ENCODE data around the gene CEBPE. TPM values are rescaled to one million over a fixed set of nuclear protein-coding genes. Genes with fewer than 3 reads are reported as not detected.
A peak's percentile ranks its signal among the peaks of the same experiment; 100 is the strongest.

CEBPE gene
- total RNA-seq, 2 donors from 2014 or later: not detected

DNA sequence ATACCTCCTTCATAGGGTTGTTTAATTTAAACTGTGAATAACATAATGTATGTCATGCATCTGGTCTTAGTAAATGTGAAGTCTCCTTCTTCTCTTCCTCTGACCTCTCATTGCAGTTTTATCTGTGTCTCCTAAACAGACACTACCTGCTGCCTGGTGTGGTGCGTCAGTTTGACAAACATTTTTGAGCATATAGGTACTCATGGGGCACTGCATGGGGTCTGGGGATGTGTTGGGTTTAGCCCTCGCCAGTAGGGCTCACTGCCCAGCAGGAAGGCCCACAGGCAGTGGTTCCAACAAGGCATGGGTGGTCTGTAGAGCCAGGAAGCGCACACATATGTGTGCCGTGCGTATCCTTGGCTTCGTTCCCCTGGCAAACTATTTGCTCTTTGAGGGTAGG lies 3.0 kb upstream of the CEBPE start:
- Histone ChIP-seq H3K4me3 (no peak overlapping the region), H3K36me3 (no peaks in the 10 kb centered on the region), H3K4me1 (no peaks in the 10 kb centered on the region), H3K9me3 (no peaks in the 10 kb centered on the region), H3K27me3 (no peaks in the 10 kb centered on the region), H3K27ac (no peak overlapping the region), H3K9ac (ENCODE audit: low read depth in 2 of 2, low read length in 2 of 2) (no peak overlapping the region)
- TF ChIP-seq, protein P1, sequence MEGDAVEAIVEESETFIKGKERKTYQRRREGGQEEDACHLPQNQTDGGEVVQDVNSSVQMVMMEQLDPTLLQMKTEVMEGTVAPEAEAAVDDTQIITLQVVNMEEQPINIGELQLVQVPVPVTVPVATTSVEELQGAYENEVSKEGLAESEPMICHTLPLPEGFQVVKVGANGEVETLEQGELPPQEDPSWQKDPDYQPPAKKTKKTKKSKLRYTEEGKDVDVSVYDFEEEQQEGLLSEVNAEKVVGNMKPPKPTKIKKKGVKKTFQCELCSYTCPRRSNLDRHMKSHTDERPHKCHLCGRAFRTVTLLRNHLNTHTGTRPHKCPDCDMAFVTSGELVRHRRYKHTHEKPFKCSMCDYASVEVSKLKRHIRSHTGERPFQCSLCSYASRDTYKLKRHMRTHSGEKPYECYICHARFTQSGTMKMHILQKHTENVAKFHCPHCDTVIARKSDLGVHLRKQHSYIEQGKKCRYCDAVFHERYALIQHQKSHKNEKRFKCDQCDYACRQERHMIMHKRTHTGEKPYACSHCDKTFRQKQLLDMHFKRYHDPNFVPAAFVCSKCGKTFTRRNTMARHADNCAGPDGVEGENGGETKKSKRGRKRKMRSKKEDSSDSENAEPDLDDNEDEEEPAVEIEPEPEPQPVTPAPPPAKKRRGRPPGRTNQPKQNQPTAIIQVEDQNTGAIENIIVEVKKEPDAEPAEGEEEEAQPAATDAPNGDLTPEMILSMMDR (IDR thresholded peaks at IDR 0.05): no peak
- intact Hi-C loops (cut with DNase I): loop anchor here (10.0 kb wide), 1 partner anchor 173 kb away; no protein-coding TSS in a partner anchor
- DNase-seq: no peak

DNA sequence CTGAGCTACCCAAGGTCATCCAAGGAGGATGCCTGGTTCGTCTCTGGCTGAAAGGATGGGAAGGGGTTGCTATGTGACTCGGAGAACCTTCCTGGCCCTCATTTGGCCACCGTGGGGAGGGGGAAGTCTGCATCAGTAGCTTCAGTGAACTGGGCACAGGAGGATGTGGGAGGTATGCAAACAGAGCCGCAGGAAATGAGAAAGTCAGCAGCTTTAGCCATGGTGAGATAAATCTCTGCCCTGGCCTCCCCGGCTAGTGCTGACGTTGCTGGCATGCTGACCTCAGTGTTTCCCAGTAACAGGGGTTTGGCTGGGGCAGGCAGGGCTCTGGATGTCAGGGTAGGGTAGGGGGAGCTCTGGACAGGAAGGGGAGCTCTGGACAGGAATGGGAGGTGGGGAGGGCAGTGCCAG lies 2.3 kb upstream of the CEBPE start:
- Histone ChIP-seq H3K9ac (ENCODE audit: low read depth in 2 of 2, low read length in 2 of 2) (no peak overlapping the region), H3K27me3 (no peaks in the 10 kb centered on the region), H3K4me3 (no peak overlapping the region), H3K4me1 (no peaks in the 10 kb centered on the region), H3K36me3 (no peaks in the 10 kb centered on the region), H3K27ac (no peak overlapping the region), H3K9me3 (no peaks in the 10 kb centered on the region)
- peak; percentile 32 for DNase-seq
- intact Hi-C loops (cut with DNase I): loop anchor here (1.0 to 10.0 kb wide), 2 partner anchors 66 to 173 kb away; no protein-coding TSS in a partner anchor
- TF ChIP-seq, protein P1 (IDR thresholded peaks at IDR 0.05): no peak

DNA sequence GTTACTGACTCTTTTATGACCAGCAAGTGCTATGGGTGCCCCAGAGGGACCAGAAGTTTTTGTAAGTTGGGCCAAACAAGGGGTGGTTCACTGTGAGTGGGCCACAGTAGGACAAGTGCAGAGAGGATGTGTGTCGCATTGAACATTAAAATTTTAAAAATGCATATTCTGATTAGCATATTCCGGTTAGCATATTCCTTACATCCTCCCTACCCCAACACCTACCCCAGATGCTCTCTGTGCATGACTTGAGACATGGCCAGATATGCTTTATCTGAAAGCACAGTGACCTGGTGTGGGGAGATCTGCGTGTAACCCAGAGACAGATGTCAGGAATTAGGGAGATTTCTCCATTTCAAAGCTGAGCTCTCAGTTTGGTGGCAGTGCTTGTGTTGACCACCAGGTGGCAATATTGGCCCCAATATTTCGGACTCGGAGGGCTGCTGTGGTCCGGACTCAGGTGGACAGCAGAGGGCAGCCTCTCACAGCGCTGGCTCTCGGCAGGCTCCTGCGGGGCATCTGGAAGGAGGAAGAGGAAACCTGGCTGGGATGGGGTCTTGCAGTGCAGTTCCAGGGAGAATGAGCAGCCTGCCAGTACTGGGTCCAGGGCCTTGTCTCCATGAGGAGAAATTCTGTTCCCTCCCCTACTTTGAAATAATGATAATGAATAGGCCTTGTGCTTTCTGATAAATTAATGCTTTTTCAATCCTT lies 1.6 kb upstream of the CEBPE start:
- intact Hi-C loops (cut with DNase I): loop anchor here (1.0 to 10.0 kb wide), 2 partner anchors 67 to 174 kb away; no protein-coding TSS in a partner anchor
- no peaks in the 10 kb centered on the region for H3K27me3 ChIP-seq
- peak; percentile 91 for DNase-seq
- no peaks in the 10 kb centered on the region for H3K4me1 ChIP-seq
- no peak overlapping the region for H3K27ac ChIP-seq
- no peak overlapping the region for H3K9ac ChIP-seq (ENCODE audit: low read depth in 2 of 2, low read length in 2 of 2)
- TF ChIP-seq, protein P1 (IDR thresholded peaks at IDR 0.05): peak; percentile 100
- H3K36me3 ChIP-seq: no peaks in the 10 kb centered on the region
- H3K9me3 ChIP-seq: no peaks in the 10 kb centered on the region
- no peak overlapping the region for H3K4me3 ChIP-seq

DNA sequence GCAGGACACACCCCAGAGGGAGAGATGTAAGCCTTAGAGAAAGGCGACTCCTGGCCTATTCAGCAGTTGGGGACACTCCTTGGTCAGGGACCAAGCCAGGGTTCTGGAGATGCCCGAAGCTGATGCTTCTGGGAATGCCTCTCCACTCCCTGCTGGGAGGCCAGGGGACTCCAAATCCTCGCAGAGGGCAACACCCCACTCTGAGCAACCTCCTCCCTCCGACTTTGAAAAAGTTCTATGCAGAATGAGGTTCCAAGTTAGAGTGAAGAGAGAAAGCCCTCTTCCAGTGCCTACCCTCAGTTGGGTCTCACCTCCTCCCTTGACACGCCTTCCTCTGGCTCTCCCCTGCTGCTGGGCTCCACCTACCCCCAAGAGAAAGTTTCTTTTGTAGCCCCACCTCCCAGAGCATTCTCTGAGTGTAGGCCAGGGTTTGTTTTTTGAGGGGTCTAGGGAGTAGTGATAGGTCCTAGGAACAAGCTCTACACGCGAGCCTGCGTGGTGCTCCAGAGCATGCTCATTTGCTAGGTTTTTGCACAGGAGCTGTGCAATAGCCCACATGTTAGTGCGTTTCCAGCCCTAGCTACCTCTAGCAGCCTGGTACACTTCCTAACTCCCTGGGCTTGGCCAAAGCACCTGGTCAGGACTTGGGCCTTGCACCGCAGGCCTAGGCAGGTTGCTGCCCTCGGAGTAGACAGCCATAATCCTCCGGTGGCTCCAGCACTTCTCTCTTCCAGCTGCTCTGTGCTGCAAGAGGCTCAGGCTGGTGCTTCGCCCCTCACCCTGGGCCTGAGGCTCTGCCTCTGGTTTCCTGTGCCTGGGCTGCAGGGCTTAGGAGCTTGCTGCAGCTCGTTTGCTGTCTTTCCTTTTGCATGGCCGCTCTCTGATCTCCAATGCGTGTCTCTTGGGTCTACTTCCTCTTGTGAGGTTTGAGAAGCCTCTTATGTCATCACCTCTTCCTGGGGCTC lies 590 bp upstream of the CEBPE start:
- Histone ChIP-seq H3K9me3 (no peaks in the 10 kb centered on the region), H3K4me3 (no peak overlapping the region), H3K36me3 (no peaks in the 10 kb centered on the region), H3K27me3 (no peaks in the 10 kb centered on the region), H3K4me1 (no peaks in the 10 kb centered on the region), H3K9ac (ENCODE audit: low read depth in 2 of 2, low read length in 2 of 2) (no peak overlapping the region), H3K27ac (no peak overlapping the region)
- intact Hi-C loops (cut with DNase I): loop anchor here (10.0 kb wide), 1 partner anchor 175 kb away; no protein-coding TSS in a partner anchor
- DNase-seq: no peak
- TF ChIP-seq, protein P1 (IDR thresholded peaks at IDR 0.05): no peak

DNA sequence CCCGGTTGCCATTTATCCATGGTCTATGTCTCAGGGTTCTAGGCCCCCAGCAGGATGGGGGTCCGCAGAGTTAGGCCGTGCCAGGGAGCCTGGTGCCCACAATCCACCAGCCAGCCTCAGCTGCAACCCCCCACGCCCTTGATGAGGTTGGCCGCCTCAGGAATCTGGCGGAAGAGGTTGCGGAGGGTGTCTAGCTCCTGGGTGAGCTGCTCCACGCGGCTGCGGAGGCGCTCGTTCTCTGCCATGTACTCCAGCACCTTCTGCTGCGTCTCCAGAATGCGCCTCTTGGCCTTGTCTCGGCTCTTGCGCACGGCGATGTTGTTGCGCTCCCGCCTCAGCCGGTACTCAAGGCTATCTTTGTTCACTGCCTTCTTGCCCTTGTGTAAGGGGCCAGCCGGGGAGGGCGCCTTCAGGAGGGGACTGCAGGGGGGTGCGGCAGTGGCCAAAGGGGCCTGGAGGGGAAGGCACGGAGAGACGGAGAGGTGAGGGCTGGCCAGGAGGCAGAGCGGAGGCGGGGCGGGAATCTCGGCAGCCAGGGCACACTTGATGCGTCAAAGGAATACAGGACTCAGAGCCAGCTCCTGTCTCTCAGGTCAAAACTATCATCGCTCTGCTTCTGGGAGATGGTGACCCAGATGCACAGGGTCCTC lies 1.6 kb downstream of the CEBPE start:
- intact Hi-C loops (cut with DNase I): no loop called here
- DNase-seq: no peak
- H3K9ac ChIP-seq (ENCODE audit: low read depth in 2 of 2, low read length in 2 of 2): no peak overlapping the region
- TF ChIP-seq, protein P1 (IDR thresholded peaks at IDR 0.05): no peak
- H3K27ac ChIP-seq: no peak overlapping the region
- no peaks in the 10 kb centered on the region for H3K27me3 ChIP-seq
- H3K4me1 ChIP-seq: no peaks in the 10 kb centered on the region
- no peaks in the 10 kb centered on the region for H3K9me3 ChIP-seq
- H3K36me3 ChIP-seq: no peaks in the 10 kb centered on the region
- H3K4me3 ChIP-seq: no peak overlapping the region

All from colonic mucosa (tissue), 4 donors.